ENCODE measurements around the gene OXSR1.
"Not testable (repeated sequence)": the region's sequence is repeated elsewhere in the genome, so short reads cannot be mapped to it uniquely, and the experiment has no call there.

OXSR1 gene

GRCh38 chr3:38158472-38158871 is 6.9 kb upstream of the OXSR1 start:
- H3K27me3 ChIP-seq (replicated peaks; ENCODE audit: control insufficient read depth, insufficient read depth, low read length), result no peaks in the 10 kb centered on the region
- no peak for DNase-seq (ENCODE audit: extremely low read depth, insufficient read length)
- H3K4me3 ChIP-seq (replicated peaks; ENCODE audit: low read depth, low read length), result no peak overlapping the region
- no peaks in the 10 kb centered on the region for H3K36me3 ChIP-seq (ENCODE audit: control insufficient read depth, insufficient read depth, low read length)
- TF ChIP-seq CTCF (IDR thresholded peaks at IDR 0.05; ENCODE audit: insufficient read depth, low read length, poor library complexity, severe bottlenecking), result no peak

- not testable (repeated sequence) for DNase-seq (ENCODE audit: extremely low read depth, insufficient read length); H3K27me3 ChIP-seq (replicated peaks; ENCODE audit: control insufficient read depth, insufficient read depth, low read length); H3K4me3 ChIP-seq (replicated peaks; ENCODE audit: low read depth, low read length); H3K36me3 ChIP-seq (ENCODE audit: control insufficient read depth, insufficient read depth, low read length)
Observed at GRCh38 chr3:38160704-38161103, 4.6 kb upstream of the OXSR1 start.

- DNase-seq (ENCODE audit: extremely low read depth, insufficient read length), result no peak
- H3K4me3 ChIP-seq (replicated peaks; ENCODE audit: low read depth, low read length), result no peak overlapping the region
- TF ChIP-seq CTCF (IDR thresholded peaks at IDR 0.05; ENCODE audit: insufficient read depth, low read length, poor library complexity, severe bottlenecking), result peak; percentile 6
Observed at GRCh38 chr3:38163117-38163840, 2.1 kb upstream of the OXSR1 start.

GRCh38 chr3:38163841-38164642 is 1.3 kb upstream of the OXSR1 start:
- Histone ChIP-seq H3K36me3 (ENCODE audit: control insufficient read depth, insufficient read depth, low read length) (no peaks in the 10 kb centered on the region), H3K4me3 (replicated peaks; ENCODE audit: low read depth, low read length) (peak overlapping the region; percentile 89), H3K27me3 (replicated peaks; ENCODE audit: control insufficient read depth, insufficient read depth, low read length) (no peaks in the 10 kb centered on the region)
- no peak for DNase-seq (ENCODE audit: extremely low read depth, insufficient read length)
- no peak for TF ChIP-seq CTCF (IDR thresholded peaks at IDR 0.05; ENCODE audit: insufficient read depth, low read length, poor library complexity, severe bottlenecking)

More at GRCh38 chr3:38163117-38163840, 2.1 kb upstream of the OXSR1 start:
- H3K27me3 ChIP-seq (replicated peaks; ENCODE audit: control insufficient read depth, insufficient read depth, low read length), result no peaks in the 10 kb centered on the region
- no peaks in the 10 kb centered on the region for H3K36me3 ChIP-seq (ENCODE audit: control insufficient read depth, insufficient read depth, low read length)

- no peak for DNase-seq (ENCODE audit: extremely low read depth, insufficient read length)
- TF ChIP-seq CTCF (IDR thresholded peaks at IDR 0.05; ENCODE audit: insufficient read depth, low read length, poor library complexity, severe bottlenecking), result no peak
- Histone ChIP-seq H3K27me3 (replicated peaks; ENCODE audit: control insufficient read depth, insufficient read depth, low read length) (no peaks in the 10 kb centered on the region), H3K36me3 (ENCODE audit: control insufficient read depth, insufficient read depth, low read length) (no peaks in the 10 kb centered on the region), H3K4me3 (replicated peaks; ENCODE audit: low read depth, low read length) (peak overlapping the region; percentile 89)
Observed at GRCh38 chr3:38164643-38164951, 740 bp upstream of the OXSR1 start.

- Histone ChIP-seq H3K27me3 (replicated peaks; ENCODE audit: control insufficient read depth, insufficient read depth, low read length) (no peaks in the 10 kb centered on the region), H3K36me3 (ENCODE audit: control insufficient read depth, insufficient read depth, low read length) (no peaks in the 10 kb centered on the region), H3K4me3 (replicated peaks; ENCODE audit: low read depth, low read length) (peak overlapping the region; percentile 89)
- DNase-seq (ENCODE audit: extremely low read depth, insufficient read length), result no peak
- TF ChIP-seq CTCF (IDR thresholded peaks at IDR 0.05; ENCODE audit: insufficient read depth, low read length, poor library complexity, severe bottlenecking), result no peak
Observed at GRCh38 chr3:38165722-38166387, 518 bp downstream of the OXSR1 start.
